H1 (cell line): ENCODE results near the gene ZNF385B. TPM values are rescaled to one million over a fixed set of nuclear protein-coding genes. Genes with fewer than 3 reads are reported as not detected.

ENCODE experiments used
- CTCF ChIA-PET: fragments of 300-600 bp; sonication (Branson Sonifier 250); formaldehyde crosslinking; loops from one replicate; lab custom pipeline; 2021; ENCODE audit not compliant: partially characterized antibody; lab: Charles Lee
- POLR2A ChIA-PET: fragments of 300-600 bp; sonication (Branson Sonifier 250); formaldehyde crosslinking; loops from one replicate; lab custom pipeline; 2021; ENCODE audit warnings: inconsistent platforms; ENCODE audit not compliant: partially characterized antibody; lab: Charles Lee
- DNase-seq, 2 experiments: peaks; one replicate each; pipeline versions ENCODE4 v3.0.0 to v3.0.0-alpha.2; 2010 to 2022; ENCODE audit warnings: low spot score in 2 of 2, low read depth in 1 of 2, mixed read lengths in 1 of 2
- FAIRE-seq: peaks from 2 replicates; lab custom pipeline; 2011; peaks lifted over from hg19 to GRCh38; lab: Jason Lieb, UNC
- H2AFZ ChIP-seq: 2 replicates; pipeline ENCODE4 v1.8.1; 2012; ENCODE audit warnings: low read length, inconsistent platforms
- H2AK5ac ChIP-seq: 2 replicates; pipeline ENCODE4 v1.6.1; 2013; ENCODE audit warnings: low read depth, low read length
- H2BK120ac ChIP-seq: replicated peaks from 2 replicates; pipeline ENCODE3; 2013; ENCODE audit warnings: low read depth, low read length, inconsistent platforms
- H2BK12ac ChIP-seq: 2 replicates; pipeline ENCODE4 v1.6.1; 2013; ENCODE audit warnings: low read depth, low read length
- H2BK15ac ChIP-seq: 2 replicates; pipeline ENCODE4 v1.6.1; 2013; ENCODE audit warnings: low read length
- H2BK20ac ChIP-seq: 2 replicates; pipeline ENCODE4 v1.6.1; 2013; ENCODE audit warnings: low read length
- H2BK5ac ChIP-seq: 2 replicates; pipeline ENCODE4 v1.6.1; 2013; ENCODE audit warnings: low read depth, low read length
- H3K14ac ChIP-seq: 2 replicates; pipeline ENCODE4 v1.6.1; 2013; ENCODE audit warnings: inconsistent platforms; ENCODE audit not compliant: insufficient read length
- H3K18ac ChIP-seq: 2 replicates; pipeline ENCODE4 v1.6.1; 2013; ENCODE audit warnings: low read length; ENCODE audit errors: extremely low read depth
- H3K23ac ChIP-seq: 2 replicates; pipeline ENCODE4 v1.6.1; 2013; ENCODE audit warnings: inconsistent platforms; ENCODE audit not compliant: insufficient read length
- H3K23me2 ChIP-seq: 2 replicates; pipeline ENCODE4 v1.6.1; 2013; ENCODE audit warnings: low read depth, low read length
- H3K27ac ChIP-seq: 2 replicates; pipeline ENCODE4 v1.6.1; 2011; ENCODE audit warnings: low read depth, low read length, inconsistent platforms
- H3K27me3 ChIP-seq, 4 experiments: replicated peaks in 1 of 4; 1 replicate in 1 of 4; 2 replicates in 3 of 4; pipeline versions ENCODE4 v1.6.1 to v1.8.1; 2011 to 2013; ENCODE audit warnings: low read length in 3 of 4, mild to moderate bottlenecking in 3 of 4, inconsistent platforms in 2 of 4, mixed read lengths in 2 of 4, moderate library complexity in 1 of 4; ENCODE audit not compliant: control insufficient read depth in 3 of 4, insufficient read depth in 3 of 4; ENCODE audit errors: extremely low read depth in 1 of 4
- H3K36me3 ChIP-seq, 4 experiments: 2 replicates each; pipeline versions ENCODE4 v1.6.1 to v1.8.1; 2011 to 2013; ENCODE audit warnings: mild to moderate bottlenecking in 4 of 4, low read length in 3 of 4, moderate library complexity in 2 of 4, control low read depth in 1 of 4, inconsistent platforms in 1 of 4; ENCODE audit not compliant: insufficient read depth in 4 of 4, control insufficient read depth in 2 of 4
- H3K4ac ChIP-seq: replicated peaks from 2 replicates; pipeline ENCODE3; 2013; ENCODE audit warnings: low read length, low read depth, mixed read lengths, inconsistent platforms; ENCODE audit not compliant: insufficient read length
- H3K4me1 ChIP-seq, 4 experiments: replicated peaks in 1 of 4; 1 replicate in 1 of 4; 2 replicates in 3 of 4; pipeline versions ENCODE4 v1.6.1 to v1.8.1; 2011 to 2013; ENCODE audit warnings: low read length in 3 of 4, inconsistent platforms in 2 of 4, mixed read lengths in 1 of 4; ENCODE audit not compliant: insufficient read depth in 4 of 4, control insufficient read depth in 3 of 4
- H3K4me2 ChIP-seq, 2 experiments: 2 replicates each; pipeline versions ENCODE4 v1.6.1 to v1.8.1; 2011 to 2013; ENCODE audit warnings: low read depth in 2 of 2, low read length in 2 of 2, control low read depth in 1 of 2, inconsistent platforms in 1 of 2, mild to moderate bottlenecking in 1 of 2; ENCODE audit not compliant: insufficient read depth in 1 of 2
- H3K4me3 ChIP-seq, 4 experiments: fragments of 200-600, 300-600 bp in 1 of 4; sonication (generic), shearing (Covaris generic), sonication (Bioruptor Twin) in 1 of 4; 2 replicates each; pipeline versions ENCODE4 v1.5.1 to v1.8.1; 2011 to 2016; ENCODE audit warnings: low read length in 4 of 4, low read depth in 3 of 4, control low read depth in 2 of 4, inconsistent platforms in 2 of 4, mild to moderate bottlenecking in 2 of 4, mixed read lengths in 1 of 4, moderate library complexity in 1 of 4; ENCODE audit not compliant: insufficient read depth in 2 of 4; ENCODE audit errors: extremely low read depth in 1 of 4
- H3K56ac ChIP-seq: replicated peaks from 2 replicates; pipeline ENCODE3; 2013; ENCODE audit warnings: low read depth, mild to moderate bottlenecking, mixed read lengths, low read length, inconsistent platforms; ENCODE audit not compliant: insufficient read length
- H3K79me1 ChIP-seq: 2 replicates; pipeline ENCODE4 v1.6.1; 2013; ENCODE audit warnings: low read depth, low read length, control low read depth
- H3K79me2 ChIP-seq, 2 experiments: 2 replicates each; pipeline versions ENCODE4 v1.6.1 to v1.8.1; 2012 to 2013; ENCODE audit warnings: low read length in 2 of 2, mild to moderate bottlenecking in 2 of 2, inconsistent platforms in 1 of 2; ENCODE audit not compliant: insufficient read depth in 2 of 2, control insufficient read depth in 1 of 2
- H3K9ac ChIP-seq, 4 experiments: replicated peaks in 1 of 4; 1 replicate in 1 of 4; 2 replicates in 3 of 4; pipeline versions ENCODE4 v1.6.1 to v1.8.1; 2011 to 2013; ENCODE audit warnings: low read depth in 3 of 4, low read length in 3 of 4, control low read depth in 2 of 4, mild to moderate bottlenecking in 2 of 4, moderate library complexity in 2 of 4, inconsistent platforms in 1 of 4; ENCODE audit errors: extremely low read depth in 1 of 4
- H3K9me3 ChIP-seq, 2 experiments: 2 replicates each; pipeline versions ENCODE4 v1.6.1 to v1.8.1; 2012 to 2013; ENCODE audit warnings: mild to moderate bottlenecking in 2 of 2, moderate library complexity in 2 of 2, control low read depth in 1 of 2, inconsistent platforms in 1 of 2, low read depth in 1 of 2, low read length in 1 of 2, mixed read lengths in 1 of 2; ENCODE audit not compliant: insufficient read depth in 2 of 2
- H4K20me1 ChIP-seq, 2 experiments: replicated peaks in 1 of 2; 2 replicates each; pipeline versions ENCODE3 to v1.8.1; 2011 to 2013; ENCODE audit warnings: inconsistent platforms in 2 of 2, low read length in 2 of 2, mild to moderate bottlenecking in 1 of 2; ENCODE audit not compliant: insufficient read depth in 2 of 2, control insufficient read depth in 1 of 2
- H4K5ac ChIP-seq: 2 replicates; pipeline ENCODE4 v1.6.1; 2013; ENCODE audit warnings: low read length, low read depth, mixed read lengths, inconsistent platforms; ENCODE audit not compliant: insufficient read length
- H4K8ac ChIP-seq: 2 replicates; pipeline ENCODE4 v1.8.0; 2013; ENCODE audit warnings: mild to moderate bottlenecking, moderate library complexity, low read length, inconsistent platforms; ENCODE audit not compliant: insufficient read depth; ENCODE audit errors: extremely low read depth
- H4K91ac ChIP-seq: replicated peaks from 2 replicates; pipeline ENCODE3; 2013; ENCODE audit warnings: low read length, mixed read lengths, inconsistent platforms; ENCODE audit not compliant: insufficient read length
- CBX5 ChIP-seq: fragments of 300-800, 300-1000 bp; sonication (generic); IDR thresholded peaks from 2 replicates; pipeline ENCODE4 v1.7.1; 2016; ENCODE audit warnings: antibody characterized with exemption, low read length, low read depth
- CHD2 ChIP-seq: IDR thresholded peaks from 2 replicates; pipeline ENCODE4 v1.6.1; 2012; ENCODE audit warnings: low read length, improper control_type of control experiment
- EP300 ChIP-seq, 2 experiments: IDR thresholded peaks; 1 replicate in 1 of 2; 2 replicates in 1 of 2; pipeline ENCODE4 v1.6.1; 2011 to 2012; ENCODE audit warnings: low read depth in 2 of 2, low read length in 2 of 2, mild to moderate bottlenecking in 2 of 2, borderline replicate concordance in 1 of 2, inconsistent platforms in 1 of 2, moderate library complexity in 1 of 2
- GABPA ChIP-seq: IDR thresholded peaks from 2 replicates; pipeline ENCODE4 v1.6.1; 2011; ENCODE audit warnings: mild to moderate bottlenecking, low read length, moderate library complexity, borderline replicate concordance; ENCODE audit not compliant: insufficient read depth
- GTF2F1 ChIP-seq: IDR thresholded peaks from 2 replicates; pipeline ENCODE4 v1.6.1; 2012; ENCODE audit warnings: low read depth, low read length, improper control_type of control experiment, borderline replicate concordance
- PHF8 ChIP-seq: fragments of 200-600 bp; sonication (generic); conservative IDR thresholded peaks from 2 replicates; pipeline ENCODE4 v1.7.1; 2012; ENCODE audit warnings: low read depth, mild to moderate bottlenecking, inconsistent platforms, low read length, moderate library complexity
- POLR2A ChIP-seq, 2 experiments: IDR thresholded peaks; 1 replicate in 1 of 2; 2 replicates in 1 of 2; pipeline ENCODE4 v1.6.1; 2011; ENCODE audit warnings: low read depth in 2 of 2, low read length in 2 of 2, mild to moderate bottlenecking in 2 of 2; ENCODE audit errors: control extremely low read depth in 1 of 2
- TAF1 ChIP-seq: IDR thresholded peaks from 2 replicates; pipeline ENCODE4 v1.6.1; 2011; ENCODE audit warnings: mild to moderate bottlenecking, low read depth, low read length
- polyA plus RNA-seq, 7 experiments: library from polyadenylated mRNA; depleted of rRNA in 3 of 7; stranded (reverse) in 5 of 7; unstranded in 2 of 7; fragments of >200 nt in 5 of 7; fragments of 200-250 nt in 2 of 7; gene quantifications; 1 replicate in 5 of 7; 2 replicates in 1 of 7; 4 replicates in 1 of 7; pipeline versions ENCODE4 v1.2.1 to v1.2.3, GENCODE V29; 2011 to 2013; ENCODE audit warnings: missing spikeins in 2 of 7, mixed read lengths in 2 of 7
- total RNA-seq: library from RNA; stranded (reverse); fragmentation: NEBNext Ultra II Directional; extraction: Animal tissue kit (Norgen Biotek cat#: 25700); gene quantifications from 2 replicates; pipeline ENCODE4 v1.2.1, GENCODE V29; 2021
- TF ChIP-seq, protein P1 (sequence below), 3 experiments: IDR thresholded peaks; 1 replicate in 2 of 3; 2 replicates in 1 of 3; pipeline versions ENCODE4 v1.5.1 to v1.6.1; 2011; ENCODE audit warnings: low read length in 3 of 3, mild to moderate bottlenecking in 3 of 3, inconsistent platforms in 2 of 3, low read depth in 1 of 3, moderate library complexity in 1 of 3; ENCODE audit not compliant: insufficient read depth in 1 of 3; ENCODE audit errors: control extremely low read depth in 1 of 3
- TF ChIP-seq, protein P2 (sequence below): IDR thresholded peaks from 2 replicates; pipeline ENCODE4 v1.6.1; 2012; ENCODE audit warnings: inconsistent platforms

The ZNF385B gene
- total and polyA plus RNA-seq, 2 of the 8 experiments (the other 6 are each of a cell fraction or from before 2014, with no cell fraction given): 1.1 to 3.7 TPM

DNA sequence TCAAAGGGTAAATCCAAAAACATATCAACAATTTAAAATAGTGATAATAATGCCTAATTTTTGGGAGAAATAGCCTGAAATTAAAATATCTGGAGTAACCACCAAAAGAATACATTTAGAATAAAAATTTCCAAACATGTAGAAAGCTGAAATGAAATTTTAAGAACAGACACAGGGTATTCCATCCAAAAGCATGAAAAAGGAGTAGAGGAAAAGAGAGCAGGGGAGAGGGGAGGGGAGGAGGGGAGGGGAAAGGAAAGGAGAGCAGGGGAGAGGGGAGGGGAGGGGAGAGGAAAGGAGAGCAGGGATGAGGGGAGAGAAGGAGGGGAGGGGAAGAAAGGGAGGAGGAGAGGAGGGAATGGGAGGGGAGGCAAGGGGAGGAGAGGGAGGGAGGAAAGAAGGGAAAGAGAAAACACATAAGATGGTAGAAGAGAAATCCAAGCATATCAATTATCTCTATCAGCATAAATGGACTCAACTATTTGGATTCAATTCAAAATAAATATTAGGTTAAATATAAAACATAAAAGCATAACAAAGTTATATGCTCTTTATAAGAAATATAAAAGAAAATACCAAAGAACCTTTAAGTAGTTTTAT lies 141.1 kb downstream of the ZNF385B start:
- FAIRE-seq: no peak
- POLR2A ChIA-PET: no interaction called here

More for the DNA sequence above, 141.1 kb downstream of the ZNF385B start:
- Histone ChIP-seq H2BK20ac (no peak overlapping the region), H3K23ac (no peak overlapping the region), H2AFZ (no peak overlapping the region), H4K20me1 (no peaks in the 10 kb centered on the region), H3K4me1 (no peaks in the 10 kb centered on the region), H3K4ac (no peak overlapping the region), H3K36me3 (no peaks in the 10 kb centered on the region), H3K27me3 (no peaks in the 10 kb centered on the region), H2AK5ac (no peak overlapping the region), H3K9ac (no peak overlapping the region), H4K91ac (no peak overlapping the region), H3K79me1 (no peaks in the 10 kb centered on the region), H3K18ac (no peak overlapping the region), H3K23me2 (no peaks in the 10 kb centered on the region), H4K8ac (no peak overlapping the region), H2BK5ac (no peak overlapping the region), H3K56ac (no peak overlapping the region), H2BK120ac (no peak overlapping the region), H2BK15ac (no peak overlapping the region), H3K27ac (no peak overlapping the region), H3K4me2 (no peak overlapping the region), H3K14ac (no peak overlapping the region), H2BK12ac (no peak overlapping the region), H3K4me3 (no peak overlapping the region), H3K9me3 (no peaks in the 10 kb centered on the region), H4K5ac (no peak overlapping the region), H3K79me2 (no peaks in the 10 kb centered on the region)
- no peak for DNase-seq
- CTCF ChIA-PET: interaction anchor here (1.1 to 1.2 kb wide), 2 partner anchors 9 to 12 kb away, joined by 3 read pairs; no protein-coding TSS in a partner anchor
- TF ChIP-seq, protein P1, sequence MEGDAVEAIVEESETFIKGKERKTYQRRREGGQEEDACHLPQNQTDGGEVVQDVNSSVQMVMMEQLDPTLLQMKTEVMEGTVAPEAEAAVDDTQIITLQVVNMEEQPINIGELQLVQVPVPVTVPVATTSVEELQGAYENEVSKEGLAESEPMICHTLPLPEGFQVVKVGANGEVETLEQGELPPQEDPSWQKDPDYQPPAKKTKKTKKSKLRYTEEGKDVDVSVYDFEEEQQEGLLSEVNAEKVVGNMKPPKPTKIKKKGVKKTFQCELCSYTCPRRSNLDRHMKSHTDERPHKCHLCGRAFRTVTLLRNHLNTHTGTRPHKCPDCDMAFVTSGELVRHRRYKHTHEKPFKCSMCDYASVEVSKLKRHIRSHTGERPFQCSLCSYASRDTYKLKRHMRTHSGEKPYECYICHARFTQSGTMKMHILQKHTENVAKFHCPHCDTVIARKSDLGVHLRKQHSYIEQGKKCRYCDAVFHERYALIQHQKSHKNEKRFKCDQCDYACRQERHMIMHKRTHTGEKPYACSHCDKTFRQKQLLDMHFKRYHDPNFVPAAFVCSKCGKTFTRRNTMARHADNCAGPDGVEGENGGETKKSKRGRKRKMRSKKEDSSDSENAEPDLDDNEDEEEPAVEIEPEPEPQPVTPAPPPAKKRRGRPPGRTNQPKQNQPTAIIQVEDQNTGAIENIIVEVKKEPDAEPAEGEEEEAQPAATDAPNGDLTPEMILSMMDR (IDR thresholded peaks at IDR 0.05; ENCODE audit: control extremely low read depth in 1 of 3, insufficient read depth in 1 of 3, low read depth in 1 of 3, low read length in 3 of 3): no peak
- no peak for TF ChIP-seq CHD2
- no peak for TF ChIP-seq EP300 (IDR thresholded peaks at IDR 0.05; ENCODE audit: borderline replicate concordance in 1 of 2, low read depth in 2 of 2, low read length in 2 of 2)
- TF ChIP-seq CBX5: no peak
- no peak for TF ChIP-seq GTF2F1
- no peak for TF ChIP-seq POLR2A (IDR thresholded peaks at IDR 0.05; ENCODE audit: control extremely low read depth in 1 of 2, low read depth in 2 of 2, low read length in 2 of 2)
- no peak for TF ChIP-seq TAF1
- TF ChIP-seq PHF8: no peak
- no peak for TF ChIP-seq GABPA
- TF ChIP-seq, protein P2, sequence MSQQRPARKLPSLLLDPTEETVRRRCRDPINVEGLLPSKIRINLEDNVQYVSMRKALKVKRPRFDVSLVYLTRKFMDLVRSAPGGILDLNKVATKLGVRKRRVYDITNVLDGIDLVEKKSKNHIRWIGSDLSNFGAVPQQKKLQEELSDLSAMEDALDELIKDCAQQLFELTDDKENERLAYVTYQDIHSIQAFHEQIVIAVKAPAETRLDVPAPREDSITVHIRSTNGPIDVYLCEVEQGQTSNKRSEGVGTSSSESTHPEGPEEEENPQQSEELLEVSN: no peak
